AG20443 (cell line): ENCODE data around the gene HLCS.
A peak's percentile ranks its signal among the peaks of the same experiment; 100 is the strongest.

ENCODE experiments used
- DNase-seq: peaks from one replicate; pipeline ENCODE4 v3.0.0; 2012; ENCODE audit warnings: low spot score, mixed read lengths

HLCS gene

GRCh38 chr21:36985751-36986594 is 19.5 kb upstream of the HLCS start:
- DNase-seq: no peak

- no peak for DNase-seq
Measured at GRCh38 chr21:36981977-36982700, 15.7 kb upstream of the HLCS start.

GRCh38 chr21:36981049-36981391 is 14.6 kb upstream of the HLCS start:
- DNase-seq: no peak

- DNase-seq: peak; percentile 16
Measured at GRCh38 chr21:36980280-36981048, 14.0 kb upstream of the HLCS start.

GRCh38 chr21:36976882-36977651 is 10.6 kb upstream of the HLCS start:
- DNase-seq: peak; percentile 56

- no peak for DNase-seq
Measured at GRCh38 chr21:36976228-36976861, 9.9 kb upstream of the HLCS start.

GRCh38 chr21:36974851-36975192 is 8.4 kb upstream of the HLCS start:
- DNase-seq: no peak

GRCh38 chr21:36973986-36974850 is 7.7 kb upstream of the HLCS start:
- DNase-seq: no peak

- no peak for DNase-seq
Measured at GRCh38 chr21:36968976-36969375, 2.5 kb upstream of the HLCS start.

- no peak for DNase-seq
Measured at GRCh38 chr21:36968414-36968813, 1.9 kb upstream of the HLCS start.

GRCh38 chr21:36966821-36967768 is 626 bp upstream of the HLCS start:
- DNase-seq: no peak

- no peak for DNase-seq
Measured at GRCh38 chr21:36965720-36966065, 776 bp downstream of the HLCS start.

GRCh38 chr21:36964827-36965719 is 1.4 kb downstream of the HLCS start:
- no peak for DNase-seq

- DNase-seq: no peak
Measured at GRCh38 chr21:36964398-36964797, 2.1 kb downstream of the HLCS start.

- DNase-seq: no peak
Measured at GRCh38 chr21:36962098-36962780, 4.2 kb downstream of the HLCS start.

- no peak for DNase-seq
Measured at GRCh38 chr21:36960676-36961284, 5.7 kb downstream of the HLCS start.

GRCh38 chr21:36959020-36959835 is 7.2 kb downstream of the HLCS start:
- DNase-seq: no peak
